Activated CD4-positive, alpha-beta T cell treated with anti-CD3 and anti-CD28 coated beads for 1 hour (primary cell): ENCODE results near the gene WWTR1.

ENCODE experiments used
- DNase-seq: peaks from one replicate; pipeline ENCODE4 v3.0.0-alpha.2; 2020

WWTR1 gene

DNA sequence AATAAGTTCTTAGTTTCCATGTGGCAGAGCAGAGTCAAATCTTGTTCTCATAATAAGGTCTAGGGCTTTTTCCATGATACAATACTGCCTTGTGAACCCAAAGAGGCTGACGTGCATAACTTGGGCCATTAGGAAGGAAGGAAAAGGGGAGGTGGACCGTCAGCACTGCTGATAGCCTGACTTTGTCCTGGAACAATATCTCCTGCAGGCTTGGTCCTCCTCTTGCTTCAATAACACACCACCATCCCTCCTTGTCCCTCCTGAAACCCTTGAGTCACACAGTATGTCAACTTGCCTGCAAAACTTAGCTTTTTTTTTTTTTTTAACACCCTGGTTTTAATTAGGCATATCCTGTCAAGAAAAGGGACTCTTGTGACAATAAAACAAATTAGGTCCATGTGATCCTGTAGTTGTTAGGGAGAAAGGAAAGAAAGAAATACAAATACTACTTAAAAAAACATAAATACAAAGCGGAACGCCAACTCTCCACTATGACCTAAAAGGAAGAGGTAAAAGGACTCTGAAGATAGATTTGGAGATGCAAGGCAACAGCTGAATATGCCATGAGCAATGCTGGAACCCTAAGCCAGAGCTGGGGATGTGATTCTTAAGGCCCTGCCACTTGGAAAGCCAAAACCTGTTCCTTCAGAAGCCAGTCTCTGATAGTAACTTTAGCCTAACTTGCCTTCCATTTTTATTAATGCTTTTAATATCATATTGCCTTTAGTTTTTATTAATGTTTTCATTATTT lies 67.0 kb downstream of the WWTR1 start:
- DNase-seq = no peak

- DNase-seq = no peak
Observed at GRCh38 chr3:149589332-149589731, 68.5 kb downstream of the WWTR1 start.

DNA sequence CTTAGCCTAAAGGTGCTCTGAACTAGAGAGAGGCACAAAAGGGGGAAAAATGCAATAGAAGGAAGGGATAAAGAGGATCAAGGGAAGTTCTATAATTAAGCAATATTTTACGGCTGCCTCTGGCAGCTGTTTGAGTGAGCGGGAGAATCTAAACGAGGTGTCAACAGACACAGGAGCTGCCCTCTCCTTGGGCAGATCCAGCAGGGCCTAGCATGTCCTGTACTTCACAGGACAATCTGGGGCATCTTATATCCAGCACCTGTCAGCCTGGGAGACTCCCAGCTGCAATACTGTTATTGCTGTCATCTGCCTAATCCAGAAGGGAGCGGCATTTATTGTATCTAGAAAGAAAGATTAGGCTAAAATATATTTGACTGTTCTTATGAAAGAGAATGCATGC lies 68.9 kb downstream of the WWTR1 start:
- no peak for DNase-seq

DNA sequence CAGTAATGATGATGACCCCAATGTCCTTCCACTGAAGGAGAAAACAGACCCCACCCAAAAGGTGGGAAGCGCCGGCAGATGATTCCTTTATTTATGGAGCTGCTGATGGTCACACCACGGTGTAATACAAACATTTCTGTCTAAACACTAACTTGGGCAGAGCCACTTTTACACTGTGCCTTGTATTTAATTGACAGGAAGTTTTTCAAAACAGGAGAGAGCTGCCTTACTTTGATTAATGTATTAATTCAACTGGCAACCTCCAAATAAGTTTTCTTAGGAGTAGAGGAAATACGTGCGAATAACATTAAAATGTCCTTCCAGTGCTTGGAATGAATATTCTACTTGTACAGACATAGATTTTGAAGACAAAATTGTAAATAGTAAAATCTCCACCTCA lies 70.4 kb downstream of the WWTR1 start:
- no peak for DNase-seq

DNA sequence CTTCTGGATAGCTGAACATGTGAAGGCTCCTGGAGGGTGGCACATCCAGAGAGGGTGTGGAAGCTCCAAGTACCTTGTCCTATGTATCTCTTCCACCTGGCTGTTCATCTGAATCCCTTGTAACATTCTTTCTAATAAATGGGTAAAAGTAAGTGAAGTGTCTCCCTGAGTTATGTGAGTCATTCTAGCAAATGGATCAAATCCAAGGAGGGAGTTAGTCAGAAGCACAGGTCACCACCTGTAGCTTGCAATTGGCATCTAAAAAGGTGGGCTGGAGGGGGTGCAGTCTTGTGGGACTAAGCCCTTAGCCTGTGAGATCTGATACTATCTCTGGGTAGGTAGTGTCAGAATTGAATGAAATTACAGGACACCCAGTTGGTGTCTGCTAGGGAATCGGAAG lies 71.0 kb downstream of the WWTR1 start:
- no peak for DNase-seq

DNA sequence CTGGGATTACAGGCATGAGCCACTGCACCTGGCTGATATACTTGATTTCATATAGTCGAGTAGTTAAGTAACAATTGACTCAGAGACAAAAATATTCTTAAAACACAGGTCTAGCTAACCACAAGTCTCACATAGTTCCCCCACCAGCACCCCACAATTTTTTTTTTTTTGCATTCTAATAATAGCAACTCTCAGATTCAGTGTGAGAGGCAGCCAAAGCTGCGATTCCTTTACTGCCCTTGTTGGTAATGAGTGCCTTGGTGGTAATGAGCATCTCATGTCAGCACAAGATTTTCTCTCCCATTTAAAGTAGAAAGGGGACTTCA lies 72.5 kb downstream of the WWTR1 start:
- no peak for DNase-seq

DNA sequence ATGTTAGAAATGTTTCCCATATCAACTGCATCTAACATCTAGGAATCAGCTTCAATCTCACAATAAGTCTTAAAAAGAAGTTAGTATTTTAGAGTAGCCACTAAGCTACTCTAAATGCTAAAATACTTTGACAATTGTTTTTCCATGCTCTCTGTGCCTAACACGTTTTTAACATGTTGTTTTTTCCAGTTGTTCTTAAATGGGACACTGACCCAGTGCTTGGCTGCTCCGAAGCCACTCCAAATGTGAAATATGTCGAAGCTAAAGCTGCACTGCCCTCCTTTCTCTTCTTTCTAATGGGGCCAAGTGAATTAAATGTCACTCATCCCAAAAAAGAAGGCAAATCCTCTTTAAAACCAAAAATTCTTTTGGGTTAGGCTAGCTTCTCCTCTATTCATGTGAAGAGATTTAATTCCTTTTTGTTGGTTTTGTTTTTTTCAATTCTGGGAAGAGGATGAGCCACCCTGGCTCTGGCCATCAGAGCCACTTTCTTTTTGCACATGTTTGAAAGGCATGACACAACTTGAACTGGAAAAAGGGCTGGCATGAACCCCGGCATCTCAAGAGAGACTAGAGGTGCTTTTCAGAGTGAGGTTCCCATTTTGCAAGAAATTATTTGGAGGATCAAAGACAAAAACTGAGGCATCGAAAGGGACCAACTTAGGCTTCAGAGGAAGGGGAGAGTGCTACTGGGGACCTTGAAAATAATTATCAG lies 73.7 kb downstream of the WWTR1 start:
- no peak for DNase-seq

GRCh38 chr3:149582395-149582794 lies 75.4 kb downstream of the WWTR1 start:
- no peak for DNase-seq

DNA sequence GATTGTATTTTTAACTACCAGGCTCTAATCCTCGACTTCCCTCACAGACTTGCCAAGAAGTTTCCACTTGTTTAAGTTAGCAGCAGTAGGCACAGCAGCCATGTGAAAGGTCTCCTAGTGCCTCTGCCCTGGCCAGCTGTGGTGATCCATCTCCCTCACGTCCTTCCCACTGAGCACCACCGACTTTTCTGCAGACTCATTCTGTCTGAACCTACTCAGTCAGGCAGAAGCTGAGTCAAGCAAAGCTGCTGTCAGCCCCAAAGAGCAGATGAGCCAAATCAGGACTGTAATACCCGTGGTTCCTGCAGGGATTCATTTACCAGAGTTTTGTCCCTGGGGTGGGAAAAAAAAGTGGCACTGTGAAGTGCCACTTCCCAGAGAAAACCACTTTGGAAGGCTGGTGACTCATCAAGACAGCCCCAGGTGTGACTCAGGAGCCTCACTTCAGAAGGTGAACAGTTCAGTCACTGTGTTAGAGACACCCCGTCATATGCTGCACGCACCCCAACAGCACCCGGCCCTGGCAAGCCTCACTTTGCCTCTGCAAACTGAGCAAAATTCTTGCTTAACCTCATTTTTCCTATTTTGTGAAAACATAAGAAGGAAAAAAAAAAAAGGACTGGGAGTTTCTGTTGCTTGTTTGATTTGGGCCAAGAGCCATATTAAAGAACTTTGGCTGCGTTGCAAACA lies 76.0 kb downstream of the WWTR1 start:
- no peak for DNase-seq

- DNase-seq = no peak
Observed at GRCh38 chr3:149581248-149581647, 76.6 kb downstream of the WWTR1 start.

GRCh38 chr3:149579838-149580542 lies 77.8 kb downstream of the WWTR1 start:
- DNase-seq = no peak

DNA sequence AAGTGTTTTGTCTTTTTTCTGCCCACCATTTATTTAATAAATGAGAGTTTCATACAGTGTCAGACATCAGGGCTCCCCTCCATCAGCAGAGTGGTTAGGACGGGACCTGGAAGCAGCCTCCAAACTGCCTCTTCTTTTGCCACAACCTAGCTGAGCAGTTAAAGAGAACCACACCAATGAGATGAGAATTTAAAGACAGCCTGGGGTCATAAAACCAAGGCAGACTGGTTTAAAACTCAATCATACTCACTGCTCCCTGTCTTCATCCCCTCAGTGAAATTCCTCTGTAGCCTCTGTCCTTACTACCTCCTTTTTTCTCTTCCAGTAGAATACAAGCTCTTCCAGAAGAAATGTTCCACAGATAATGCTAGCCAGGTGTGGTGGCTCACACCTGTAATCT lies 78.7 kb downstream of the WWTR1 start:
- no peak for DNase-seq

DNA sequence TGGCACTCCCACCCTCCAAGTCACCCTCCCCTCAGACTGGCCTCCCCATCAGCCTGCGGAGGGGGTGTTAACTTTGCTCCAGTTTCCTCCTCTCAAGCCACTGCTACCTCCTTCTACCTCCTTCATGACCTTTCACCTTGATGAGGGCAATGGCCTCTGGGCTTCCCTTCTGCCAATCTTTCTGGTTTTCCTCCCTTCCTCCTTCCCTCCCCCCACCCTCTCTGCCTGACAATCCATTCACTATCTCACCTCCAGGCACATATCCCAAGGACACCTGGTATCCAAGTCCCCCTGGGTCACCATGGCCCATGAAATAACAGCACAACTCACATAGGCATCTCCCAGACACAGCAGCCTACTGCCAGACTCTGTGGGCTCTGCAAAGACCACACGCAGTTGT lies 80.0 kb downstream of the WWTR1 start:
- DNase-seq = no peak

GRCh38 chr3:149575961-149576564 lies 81.8 kb downstream of the WWTR1 start:
- DNase-seq = no peak

DNA sequence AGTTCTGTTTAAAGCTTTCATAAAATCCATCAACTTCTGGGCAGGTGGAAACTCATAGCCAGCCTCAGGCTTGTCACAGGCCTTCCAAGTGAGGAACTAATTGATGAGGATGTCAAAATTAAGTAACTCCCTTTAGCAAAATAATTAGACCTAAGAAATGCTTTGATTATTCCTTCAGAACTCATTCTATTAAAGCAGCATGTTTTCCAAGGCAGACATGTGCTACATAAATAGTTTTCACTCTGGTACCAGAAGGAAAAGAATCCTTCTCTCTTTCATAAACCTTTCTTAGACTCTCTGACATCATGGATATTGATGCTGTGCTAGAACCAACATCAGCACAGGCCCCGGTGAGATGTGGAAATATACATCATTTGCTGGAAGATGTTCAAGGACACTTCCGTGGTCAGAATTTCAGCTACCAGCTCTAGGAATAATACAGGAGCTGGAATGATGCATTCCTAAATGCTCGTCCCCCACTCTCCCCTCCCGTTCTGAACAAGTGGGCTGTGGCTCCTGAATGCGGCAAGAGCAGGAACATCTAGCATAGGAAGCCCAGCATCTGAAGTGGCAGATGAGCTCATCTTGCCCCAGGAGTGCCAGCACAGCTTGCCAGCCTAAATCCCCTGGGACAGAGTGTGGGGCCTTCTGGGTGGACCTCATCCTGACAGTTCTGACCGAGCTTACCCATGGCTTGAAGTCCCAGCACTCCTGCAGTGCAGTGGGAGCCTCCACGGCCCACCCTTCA lies 82.4 kb downstream of the WWTR1 start:
- no peak for DNase-seq

DNA sequence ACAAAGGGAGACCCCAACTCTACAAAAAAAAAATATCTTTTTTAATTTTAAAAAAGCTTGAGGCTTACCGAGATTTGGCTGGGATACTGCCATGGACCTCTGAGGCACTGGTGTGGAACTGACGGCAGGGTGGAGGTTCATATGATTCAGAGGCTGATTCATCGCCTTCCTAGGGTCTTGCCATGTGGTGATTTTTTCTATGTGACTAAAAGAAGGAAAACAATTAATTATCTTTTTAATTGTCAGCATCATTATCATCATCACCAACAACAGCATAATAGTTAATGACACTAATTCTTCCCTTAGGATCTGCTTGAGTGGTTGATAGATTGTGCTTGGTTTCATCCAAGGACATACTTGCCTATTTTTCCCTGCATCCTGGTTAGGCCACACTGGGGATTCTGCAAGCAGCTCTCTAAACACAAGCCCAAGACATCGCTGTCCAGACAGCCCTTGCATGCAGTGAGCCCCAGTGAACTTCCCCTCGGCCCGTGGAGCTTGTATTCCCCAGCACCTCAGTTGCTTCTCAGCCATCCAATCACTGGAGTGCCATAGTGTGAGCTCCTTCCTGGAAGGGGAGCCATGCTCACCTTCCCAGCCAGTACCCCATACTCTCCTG lies 84.9 kb downstream of the WWTR1 start:
- DNase-seq = no peak

DNA sequence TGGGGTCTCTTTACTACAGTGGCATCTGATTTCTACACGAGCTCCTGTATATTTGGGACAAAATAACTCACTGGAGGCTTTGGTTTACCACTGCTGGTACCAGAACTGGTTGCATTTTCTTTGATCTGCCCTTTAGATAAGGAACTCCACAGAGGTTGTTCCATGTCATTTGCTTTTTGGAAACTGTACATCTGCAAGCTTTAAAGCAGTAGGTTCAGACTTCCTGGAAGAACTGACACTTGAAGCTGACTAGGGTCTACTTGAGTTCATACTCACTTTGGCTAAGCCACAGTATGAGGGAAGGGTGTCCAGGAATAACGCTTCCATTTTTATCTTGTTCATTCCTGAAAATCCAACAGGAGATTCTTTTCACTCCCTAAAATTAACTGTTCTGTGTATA lies 86.4 kb downstream of the WWTR1 start:
- no peak for DNase-seq

DNA sequence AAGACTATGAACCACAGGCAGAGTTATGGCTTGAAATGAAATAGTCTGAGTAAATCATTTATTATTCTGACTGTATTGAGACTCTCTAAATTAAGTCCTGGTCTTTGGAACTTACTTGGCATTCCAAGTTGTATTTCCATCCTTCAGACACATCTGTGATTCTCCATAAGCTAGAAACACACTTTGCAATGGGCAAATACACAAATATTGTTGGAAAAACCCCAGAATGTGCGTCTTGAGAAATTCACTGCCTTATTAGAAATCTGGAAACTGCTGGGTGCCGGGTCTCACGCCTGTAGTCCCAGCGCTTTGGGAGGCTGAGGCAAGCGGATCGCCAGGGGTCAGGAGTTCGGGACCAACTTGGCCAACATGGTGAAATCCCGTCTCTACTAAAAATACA lies 87.8 kb downstream of the WWTR1 start:
- no peak for DNase-seq

DNA sequence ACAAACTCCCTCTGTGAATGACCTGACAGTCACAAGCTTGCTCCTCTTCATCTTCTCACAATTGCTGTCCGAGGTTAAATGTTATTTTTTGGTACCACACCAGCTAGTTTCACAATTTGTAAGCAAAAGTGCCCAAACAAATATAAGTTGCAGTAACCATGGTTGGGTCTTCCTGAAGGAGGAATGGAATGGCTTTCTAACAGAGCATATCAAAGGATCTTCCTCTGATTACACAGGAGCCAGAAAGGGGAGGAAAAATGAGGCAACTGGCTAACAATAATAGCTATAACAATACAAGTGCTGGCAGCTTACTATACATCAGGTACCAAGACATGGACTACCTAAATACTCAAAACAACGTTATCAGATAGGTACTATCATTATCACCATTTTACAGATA lies 90.4 kb downstream of the WWTR1 start:
- no peak for DNase-seq

GRCh38 chr3:149566292-149566975 lies 91.4 kb downstream of the WWTR1 start:
- DNase-seq = no peak

DNA sequence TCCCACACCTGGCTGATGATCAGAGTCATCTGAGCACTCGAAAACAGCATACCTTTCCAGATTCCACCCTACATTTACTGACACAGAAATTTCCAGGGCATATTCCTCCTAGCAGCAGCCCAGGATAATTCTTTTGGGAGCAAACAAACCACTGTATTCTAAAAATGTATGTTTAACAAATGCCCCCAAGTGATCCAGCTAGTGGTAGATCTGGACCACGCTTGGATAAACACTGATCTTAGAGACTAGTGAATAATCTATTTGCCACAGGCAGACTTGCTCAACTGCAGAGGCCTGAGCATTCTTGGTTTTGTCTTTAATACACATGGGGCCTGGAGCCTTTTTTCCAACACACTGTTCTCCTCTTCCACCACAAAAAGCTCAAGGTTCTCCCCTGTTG lies 93.7 kb downstream of the WWTR1 start:
- DNase-seq = no peak
